ENCODE results near the gene INTS1. TPM values are rescaled to one million over a fixed set of nuclear protein-coding genes. Genes with fewer than 3 reads are reported as not detected.

INTS1 gene
- total and polyA plus RNA-seq, 2 of the 4 experiments (the other 2 are of a cell fraction), result 9.3 to 40.1 TPM

DNA sequence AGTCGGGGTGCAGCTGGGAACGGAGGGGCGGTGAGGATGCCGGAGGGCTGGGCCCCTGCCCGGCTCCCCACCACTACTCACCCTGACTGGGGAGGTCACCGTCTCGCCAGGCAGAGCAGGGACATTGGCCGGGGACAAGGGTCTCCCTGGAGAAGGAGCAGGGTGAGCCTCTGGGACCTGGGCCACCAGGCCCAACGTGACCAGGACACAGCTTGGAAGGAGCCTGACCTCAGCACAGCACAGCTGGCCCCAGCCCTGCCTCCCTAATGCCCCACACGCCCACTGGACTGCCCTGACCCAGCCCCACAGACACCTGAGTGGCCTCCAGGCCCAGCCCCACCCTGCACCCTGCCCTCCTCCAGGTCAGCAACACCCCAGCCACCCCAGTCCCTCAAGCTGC, 66.0 kb downstream of the INTS1 start:
- H3K36me3 ChIP-seq (ENCODE audit: control insufficient read depth, insufficient read depth, low read length), result peaks cover 58% of the 10 kb centered on the region
- H2AK9ac ChIP-seq (replicated peaks; ENCODE audit: low read depth, low read length, poor library complexity), result no peak overlapping the region
- no peak overlapping the region for H3K56ac ChIP-seq (ENCODE audit: extremely low read depth, insufficient read depth, low read length)
- no peaks in the 10 kb centered on the region for H3K27me3 ChIP-seq (ENCODE audit: control insufficient read depth, insufficient read depth, low read length)
- H3K23ac ChIP-seq (ENCODE audit: low read depth, low read length), result no peak overlapping the region
- no peak overlapping the region for H3K14ac ChIP-seq (replicated peaks; ENCODE audit: low read depth, low read length)
- H3K9ac ChIP-seq (ENCODE audit: low read depth, low read length), result no peak overlapping the region
- H3K79me1 ChIP-seq (ENCODE audit: low read depth in 1 of 2, low read length in 2 of 2), result peaks cover 0 to 3% of the 10 kb centered on the region in 2 experiments; a peak in 1 of 4 replicates
- no TSS peak for BruUV-seq (replicated peaks)
- DNase-seq (no peak), ATAC-seq (ENCODE audit: low read depth) (no peak)
- no peak overlapping the region for H2BK20ac ChIP-seq (ENCODE audit: low read depth, low read length)
- H3K4ac ChIP-seq (ENCODE audit: low read depth, low read length), result no peak overlapping the region
- no peak overlapping the region for H4K8ac ChIP-seq (ENCODE audit: low read depth in 2 of 2, low read length in 2 of 2)
- POLR2A ChIA-PET (ENCODE audit: unreplicated experiment), result no interaction called here
- TF ChIP-seq POLR2A (IDR thresholded peaks at IDR 0.05; ENCODE audit: low read depth, low read length) (no peak), SMC3 (IDR thresholded peaks at IDR 0.05; ENCODE audit: low read depth, low read length) (no peak)
- no peak overlapping the region for H2AK5ac ChIP-seq (ENCODE audit: low read depth, low read length)
- no peak overlapping the region for H4K5ac ChIP-seq (ENCODE audit: low read depth, low read length)
- H2BK15ac ChIP-seq (ENCODE audit: low read depth, low read length), result no peak overlapping the region
- no peak overlapping the region for H3K18ac ChIP-seq (ENCODE audit: low read depth, low read length)
- H3K4me3 ChIP-seq (ENCODE audit: insufficient read depth, low read depth, low read length), result no peak overlapping the region
- in situ Hi-C loops (cut with MboI; ENCODE audit: low sequenced_read_pairs), result no loop called here
- H2AFZ ChIP-seq (replicated peaks; ENCODE audit: low read length, poor library complexity), result no peak overlapping the region
- intact Hi-C loops (cut with micrococcal nuclease), result no loop called here
- H4K91ac ChIP-seq (ENCODE audit: insufficient read depth, low read depth, low read length), result no peak overlapping the region
- CTCF ChIA-PET, result no interaction called here
- WGBS, 2 experiments (ENCODE audit: extremely low coverage in 2 of 2, insufficient read length in 1 of 2), result 84% methylated on average over 7 of the region's 10 CpGs; no CpG with 5 or more reads in 1 of the 2 experiments
- dilution Hi-C loops (cut with HindIII; ENCODE audit: low sequenced_read_pairs, unreplicated experiment), result no loop called here
- no peak overlapping the region for H3K4me2 ChIP-seq (ENCODE audit: low read depth, low read length)
- no peaks in the 10 kb centered on the region for H3K4me1 ChIP-seq (ENCODE audit: control insufficient read depth, insufficient read depth, low read length)
- H4K20me1 ChIP-seq (ENCODE audit: insufficient read depth, low read length), result peaks cover 8% of the 10 kb centered on the region
- H3K27ac ChIP-seq (ENCODE audit: insufficient read depth, low read length), result no peak overlapping the region
- H2BK120ac ChIP-seq (ENCODE audit: low read depth, low read length), result no peak overlapping the region
- no peak overlapping the region for H2BK5ac ChIP-seq (ENCODE audit: low read depth, low read length, poor library complexity, severe bottlenecking)
- no peaks in the 10 kb centered on the region for H3K9me3 ChIP-seq (ENCODE audit: control insufficient read depth, insufficient read depth, low read length)
- peaks cover 7% of the 10 kb centered on the region for H3K9me1 ChIP-seq (ENCODE audit: insufficient read depth, low read length)

Data from IMR-90 (cell line).